GM23338 (cell line): Measurements from ENCODE around the gene ZDHHC7. TPM values are rescaled to one million over a fixed set of nuclear protein-coding genes. Genes with fewer than 3 reads are reported as not detected.

Experiments used
- ATAC-seq: fragments of 200-7000 bp; cut with Tn5 transposase; 3 replicates; pipeline ENCODE4 v1.9.1; 2020
- DNase-seq: peaks from one replicate; pipeline ENCODE4 v3.0.0-alpha.2; 2015; ENCODE audit warnings: low spot score
- H2AFZ ChIP-seq: fragments of 200-600 bp; sonication (generic); 2 replicates; pipeline ENCODE4 v1.8.0; 2016; ENCODE audit warnings: antibody characterized with exemption, mild to moderate bottlenecking, moderate library complexity
- H3F3A ChIP-seq: fragments of 200-600 bp; sonication (generic); replicated peaks from 2 replicates; pipeline ENCODE4 v1.8.0; 2017; ENCODE audit warnings: antibody characterized with exemption, mixed run types, low read depth
- H3K27ac ChIP-seq: fragments of 200-600 bp; sonication (generic); 2 replicates; pipeline ENCODE4 v1.6.1; 2016; ENCODE audit warnings: low read depth
- H3K27me3 ChIP-seq: fragments of 200-600 bp; sonication (generic); 2 replicates; pipeline ENCODE4 v1.8.0; 2016; ENCODE audit warnings: mild to moderate bottlenecking, mixed run types, moderate library complexity; ENCODE audit not compliant: insufficient read depth
- H3K36me3 ChIP-seq: fragments of 200-600 bp; sonication (generic); 2 replicates; pipeline ENCODE4 v1.8.0; 2016; ENCODE audit warnings: mild to moderate bottlenecking; ENCODE audit not compliant: insufficient read depth
- H3K4me1 ChIP-seq: fragments of 200-600 bp; sonication (generic); 2 replicates; pipeline ENCODE4 v1.8.0; 2016; ENCODE audit warnings: mild to moderate bottlenecking, moderate library complexity; ENCODE audit not compliant: insufficient read depth
- H3K4me2 ChIP-seq: fragments of 200-600 bp; sonication (generic); 2 replicates; pipeline ENCODE4 v1.7.1; 2017; ENCODE audit warnings: mixed run types
- H3K4me3 ChIP-seq: fragments of 200-600 bp; sonication (generic); 2 replicates; pipeline ENCODE4 v1.6.1; 2016; ENCODE audit warnings: mixed run types
- H3K79me2 ChIP-seq: fragments of 200-600 bp; sonication (generic); replicated peaks from 2 replicates; pipeline ENCODE4 v1.8.0; 2017; ENCODE audit warnings: mild to moderate bottlenecking; ENCODE audit not compliant: insufficient read depth
- H3K9me2 ChIP-seq: fragments of 200-600 bp; sonication (generic); 2 replicates; pipeline ENCODE4 v1.8.0; 2017; ENCODE audit not compliant: insufficient read depth
- H4K20me1 ChIP-seq: fragments of 200-600 bp; sonication (generic); replicated peaks from 2 replicates; pipeline ENCODE4 v1.8.0; 2017; ENCODE audit warnings: mild to moderate bottlenecking; ENCODE audit not compliant: insufficient read depth
- H3K27ac Mint-ChIP-seq: 2 replicates; pipeline ENCODE4 v1.8.0; 2020; ENCODE audit warnings: inconsistent platforms, mild to moderate bottlenecking, moderate library complexity, mixed read lengths
- H3K27me3 Mint-ChIP-seq: 3 replicates; pipeline ENCODE4 v1.8.0; 2022; ENCODE audit warnings: low read depth, mild to moderate bottlenecking, moderate library complexity, mixed read lengths, inconsistent platforms; ENCODE audit not compliant: insufficient read depth, poor library complexity
- H3K36me3 Mint-ChIP-seq: 3 replicates; pipeline ENCODE4 v1.8.0; 2021; ENCODE audit warnings: low read depth, mild to moderate bottlenecking, inconsistent platforms, moderate library complexity, mixed read lengths
- H3K4me1 Mint-ChIP-seq: 3 replicates; pipeline ENCODE4 v1.8.0; 2020; ENCODE audit warnings: mild to moderate bottlenecking, inconsistent platforms, mixed read lengths
- H3K4me3 Mint-ChIP-seq: 3 replicates; pipeline ENCODE4 v1.8.0; 2021; ENCODE audit warnings: moderate library complexity, mild to moderate bottlenecking, inconsistent platforms, mixed read lengths
- H3K9me3 Mint-ChIP-seq: 3 replicates; pipeline ENCODE4 v1.8.0; 2020; ENCODE audit warnings: moderate library complexity, mild to moderate bottlenecking, inconsistent platforms, mixed read lengths
- CREB1 ChIP-seq: fragments of 250-450 bp; sonication (Bioruptor Pico); IDR thresholded peaks from 2 replicates; pipeline ENCODE4 v1.5.0; 2020; ENCODE audit warnings: low read depth, mild to moderate bottlenecking, moderate library complexity
- NANOG ChIP-seq: IDR thresholded peaks from 2 replicates; pipeline ENCODE4 v1.6.1; 2016; ENCODE audit warnings: antibody characterized with exemption, borderline replicate concordance
- ZNF114 ChIP-seq: fragments of 250-450 bp; sonication (Bioruptor Pico); IDR thresholded peaks from 2 replicates; pipeline ENCODE4 v1.5.0; 2020; ENCODE audit warnings: mild to moderate bottlenecking, moderate library complexity
- ZNF331 ChIP-seq: fragments of 250-450 bp; sonication (Bioruptor Pico); IDR thresholded peaks from 2 replicates; pipeline ENCODE4 v1.5.0; 2020; ENCODE audit warnings: low read depth, mild to moderate bottlenecking, moderate library complexity
- ZNF462 ChIP-seq: fragments of 250-450 bp; sonication (Bioruptor Pico); IDR thresholded peaks from 2 replicates; pipeline ENCODE4 v1.5.0; 2020; ENCODE audit warnings: mild to moderate bottlenecking, moderate library complexity
- polyA plus RNA-seq: library from polyadenylated mRNA; unstranded; fragments of >200 nt; fragmentation: Nextera tagmentation; extraction: Ambion mirVana; gene quantifications from 2 replicates; pipeline ENCODE4 v1.2.1, GENCODE V29; 2016
- total RNA-seq: library from RNA; depleted of rRNA; stranded (reverse); fragments of >200 nt; shearing (Covaris generic); gene quantifications from 2 replicates; pipeline ENCODE4 v1.2.3, GENCODE V29; 2014
- TF ChIP-seq, protein P1 (sequence below): IDR thresholded peaks from one replicate; pipeline ENCODE4 v1.6.1; 2018; ENCODE audit warnings: antibody characterized with exemption; ENCODE audit not compliant: unreplicated experiment
- TF ChIP-seq, protein P2 (sequence below), 2 experiments: fragments of 200-600 bp in 1 of 2; sonication (generic) in 1 of 2; conservative IDR thresholded peaks; 2 replicates each; pipeline versions ENCODE4 v1.5.1 to v1.6.1; 2016 to 2017; ENCODE audit warnings: antibody characterized with exemption in 2 of 2, low read depth in 2 of 2, mild to moderate bottlenecking in 2 of 2, moderate library complexity in 1 of 2

The ZDHHC7 gene
- total and polyA plus RNA-seq, 2 experiments from 2014 or later = 13.1 to 46.1 TPM

DNA sequence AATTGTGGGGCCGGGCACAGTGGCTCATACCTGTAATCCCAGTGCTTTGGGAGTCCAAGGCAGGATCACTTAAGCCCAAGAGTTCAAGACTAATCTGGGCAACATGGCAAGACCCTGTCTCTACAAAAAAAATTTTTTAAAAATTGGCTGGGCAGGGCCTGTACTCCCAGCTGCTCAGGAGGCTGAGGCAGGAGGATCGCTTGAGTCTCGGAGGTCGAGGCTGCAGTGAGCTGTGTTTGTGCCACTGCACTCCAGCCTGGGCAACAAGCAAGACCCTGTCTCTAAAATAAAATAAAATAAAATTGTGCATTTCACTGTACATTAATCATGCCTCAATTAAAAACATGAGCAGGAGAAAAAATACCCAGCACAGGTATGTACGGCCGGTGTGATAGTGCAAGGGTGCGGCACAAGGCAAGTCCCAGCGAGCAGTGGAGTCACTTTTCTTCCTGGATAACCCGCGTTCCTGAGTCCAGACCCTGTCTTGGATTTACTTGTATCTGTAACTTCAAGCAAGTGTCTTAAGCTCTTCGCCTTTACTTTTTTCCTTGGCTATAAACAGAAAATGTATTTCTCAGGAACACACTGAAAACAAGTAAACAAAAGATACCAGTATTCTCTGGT, 11.4 kb downstream of the ZDHHC7 start (continued):
- TF ChIP-seq ZNF462 (CRISPR knock-in tag) (no peak), NANOG (no peak), CREB1 (CRISPR knock-in tag) (no peak), ZNF331 (CRISPR knock-in tag) (no peak)
- TF ChIP-seq, protein P1, sequence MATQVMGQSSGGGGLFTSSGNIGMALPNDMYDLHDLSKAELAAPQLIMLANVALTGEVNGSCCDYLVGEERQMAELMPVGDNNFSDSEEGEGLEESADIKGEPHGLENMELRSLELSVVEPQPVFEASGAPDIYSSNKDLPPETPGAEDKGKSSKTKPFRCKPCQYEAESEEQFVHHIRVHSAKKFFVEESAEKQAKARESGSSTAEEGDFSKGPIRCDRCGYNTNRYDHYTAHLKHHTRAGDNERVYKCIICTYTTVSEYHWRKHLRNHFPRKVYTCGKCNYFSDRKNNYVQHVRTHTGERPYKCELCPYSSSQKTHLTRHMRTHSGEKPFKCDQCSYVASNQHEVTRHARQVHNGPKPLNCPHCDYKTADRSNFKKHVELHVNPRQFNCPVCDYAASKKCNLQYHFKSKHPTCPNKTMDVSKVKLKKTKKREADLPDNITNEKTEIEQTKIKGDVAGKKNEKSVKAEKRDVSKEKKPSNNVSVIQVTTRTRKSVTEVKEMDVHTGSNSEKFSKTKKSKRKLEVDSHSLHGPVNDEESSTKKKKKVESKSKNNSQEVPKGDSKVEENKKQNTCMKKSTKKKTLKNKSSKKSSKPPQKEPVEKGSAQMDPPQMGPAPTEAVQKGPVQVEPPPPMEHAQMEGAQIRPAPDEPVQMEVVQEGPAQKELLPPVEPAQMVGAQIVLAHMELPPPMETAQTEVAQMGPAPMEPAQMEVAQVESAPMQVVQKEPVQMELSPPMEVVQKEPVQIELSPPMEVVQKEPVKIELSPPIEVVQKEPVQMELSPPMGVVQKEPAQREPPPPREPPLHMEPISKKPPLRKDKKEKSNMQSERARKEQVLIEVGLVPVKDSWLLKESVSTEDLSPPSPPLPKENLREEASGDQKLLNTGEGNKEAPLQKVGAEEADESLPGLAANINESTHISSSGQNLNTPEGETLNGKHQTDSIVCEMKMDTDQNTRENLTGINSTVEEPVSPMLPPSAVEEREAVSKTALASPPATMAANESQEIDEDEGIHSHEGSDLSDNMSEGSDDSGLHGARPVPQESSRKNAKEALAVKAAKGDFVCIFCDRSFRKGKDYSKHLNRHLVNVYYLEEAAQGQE = no peak

GRCh38 chr16:84999200-84999599, 12.1 kb downstream of the ZDHHC7 start:
- H3K9me2 ChIP-seq = no peaks in the 10 kb centered on the region
- no peaks in the 10 kb centered on the region for H3K9me3 Mint-ChIP-seq
- peaks cover 20% of the 10 kb centered on the region for H3K36me3 Mint-ChIP-seq
- peaks cover 27% of the 10 kb centered on the region for H3K4me1 Mint-ChIP-seq
- H2AFZ ChIP-seq = no peak overlapping the region
- no peaks in the 10 kb centered on the region for H3K4me1 ChIP-seq
- H3K27ac ChIP-seq = no peak overlapping the region
- H4K20me1 ChIP-seq = peaks cover 31% of the 10 kb centered on the region
- H3K4me2 ChIP-seq = no peak overlapping the region
- ATAC-seq = no peak
- H3K36me3 ChIP-seq = no peaks in the 10 kb centered on the region
- H3K79me2 ChIP-seq = peaks cover 88% of the 10 kb centered on the region
- no peak overlapping the region for H3K4me3 Mint-ChIP-seq
- no peak overlapping the region for H3K4me3 ChIP-seq
- H3K27me3 ChIP-seq = no peaks in the 10 kb centered on the region
- no peaks in the 10 kb centered on the region for H3F3A ChIP-seq
- DNase-seq = no peak
- no peak overlapping the region for H3K27ac Mint-ChIP-seq
- peaks cover 8% of the 10 kb centered on the region for H3K27me3 Mint-ChIP-seq
- TF ChIP-seq, protein P2, sequence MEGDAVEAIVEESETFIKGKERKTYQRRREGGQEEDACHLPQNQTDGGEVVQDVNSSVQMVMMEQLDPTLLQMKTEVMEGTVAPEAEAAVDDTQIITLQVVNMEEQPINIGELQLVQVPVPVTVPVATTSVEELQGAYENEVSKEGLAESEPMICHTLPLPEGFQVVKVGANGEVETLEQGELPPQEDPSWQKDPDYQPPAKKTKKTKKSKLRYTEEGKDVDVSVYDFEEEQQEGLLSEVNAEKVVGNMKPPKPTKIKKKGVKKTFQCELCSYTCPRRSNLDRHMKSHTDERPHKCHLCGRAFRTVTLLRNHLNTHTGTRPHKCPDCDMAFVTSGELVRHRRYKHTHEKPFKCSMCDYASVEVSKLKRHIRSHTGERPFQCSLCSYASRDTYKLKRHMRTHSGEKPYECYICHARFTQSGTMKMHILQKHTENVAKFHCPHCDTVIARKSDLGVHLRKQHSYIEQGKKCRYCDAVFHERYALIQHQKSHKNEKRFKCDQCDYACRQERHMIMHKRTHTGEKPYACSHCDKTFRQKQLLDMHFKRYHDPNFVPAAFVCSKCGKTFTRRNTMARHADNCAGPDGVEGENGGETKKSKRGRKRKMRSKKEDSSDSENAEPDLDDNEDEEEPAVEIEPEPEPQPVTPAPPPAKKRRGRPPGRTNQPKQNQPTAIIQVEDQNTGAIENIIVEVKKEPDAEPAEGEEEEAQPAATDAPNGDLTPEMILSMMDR (conservative IDR thresholded peaks at IDR 0.05; ENCODE audit: low read depth in 2 of 2) = no peak
- no peak for TF ChIP-seq NANOG
- TF ChIP-seq ZNF114 (CRISPR knock-in tag) = no peak
- TF ChIP-seq CREB1 (CRISPR knock-in tag) = no peak
